HG03175 (cell line): ENCODE measurements around the gene ALDH8A1.

ENCODE experiments used
- ATAC-seq: cut with Tn5 transposase; IDR thresholded peaks from one replicate; pipeline ENCODE4 v1.9.1; 2021; ENCODE audit warnings: mild to moderate bottlenecking, moderate library complexity; ENCODE audit not compliant: unreplicated experiment

ALDH8A1 gene, protein sequence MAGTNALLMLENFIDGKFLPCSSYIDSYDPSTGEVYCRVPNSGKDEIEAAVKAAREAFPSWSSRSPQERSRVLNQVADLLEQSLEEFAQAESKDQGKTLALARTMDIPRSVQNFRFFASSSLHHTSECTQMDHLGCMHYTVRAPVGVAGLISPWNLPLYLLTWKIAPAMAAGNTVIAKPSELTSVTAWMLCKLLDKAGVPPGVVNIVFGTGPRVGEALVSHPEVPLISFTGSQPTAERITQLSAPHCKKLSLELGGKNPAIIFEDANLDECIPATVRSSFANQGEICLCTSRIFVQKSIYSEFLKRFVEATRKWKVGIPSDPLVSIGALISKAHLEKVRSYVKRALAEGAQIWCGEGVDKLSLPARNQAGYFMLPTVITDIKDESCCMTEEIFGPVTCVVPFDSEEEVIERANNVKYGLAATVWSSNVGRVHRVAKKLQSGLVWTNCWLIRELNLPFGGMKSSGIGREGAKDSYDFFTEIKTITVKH

DNA sequence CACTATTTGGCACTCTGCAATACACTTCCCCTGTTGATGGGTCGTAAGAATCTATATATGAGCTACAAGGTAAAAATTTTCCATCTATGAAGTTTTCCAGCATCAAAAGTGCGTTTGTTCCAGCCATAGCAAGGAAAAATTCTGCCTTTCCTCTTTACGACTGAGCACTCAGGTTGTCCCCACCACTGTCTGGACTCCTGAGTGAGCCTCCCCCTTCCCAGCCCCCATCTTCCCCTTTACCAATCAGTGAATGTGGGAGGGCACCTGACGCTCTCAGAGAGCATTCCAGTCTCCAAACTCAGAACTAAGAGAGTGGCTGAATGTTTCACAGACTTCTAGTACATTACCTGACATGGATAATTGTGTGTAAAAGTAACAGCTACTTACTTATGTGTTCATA lies at the start of gene ALDH8A1:
ALDH8A1 (minus strand) TSS at position 175 of the 400 bp plus-strand sequence; CDS start at position 127, 48 bp downstream.
- ATAC-seq = no peak

DNA sequence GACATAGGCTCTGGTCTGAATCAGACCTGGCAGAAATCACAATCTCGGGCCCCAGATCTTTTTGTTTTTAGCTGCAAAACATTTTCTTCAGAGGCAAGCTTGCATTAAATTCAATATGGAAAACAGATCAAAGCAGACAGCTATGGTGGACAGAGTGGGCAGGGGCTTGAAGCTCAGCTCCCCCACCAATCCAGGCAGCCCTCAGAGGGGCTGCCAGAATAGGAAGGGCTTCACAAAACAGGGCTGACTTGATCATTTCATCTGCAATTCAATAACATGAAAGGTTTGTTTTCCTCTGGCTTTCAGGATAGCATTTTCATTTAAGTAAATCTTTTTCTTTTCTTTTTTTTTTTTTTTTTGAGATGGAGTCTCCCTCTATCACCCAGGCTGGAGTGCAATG lies 49.2 kb upstream of the ALDH8A1 start:
- ATAC-seq = no peak

DNA sequence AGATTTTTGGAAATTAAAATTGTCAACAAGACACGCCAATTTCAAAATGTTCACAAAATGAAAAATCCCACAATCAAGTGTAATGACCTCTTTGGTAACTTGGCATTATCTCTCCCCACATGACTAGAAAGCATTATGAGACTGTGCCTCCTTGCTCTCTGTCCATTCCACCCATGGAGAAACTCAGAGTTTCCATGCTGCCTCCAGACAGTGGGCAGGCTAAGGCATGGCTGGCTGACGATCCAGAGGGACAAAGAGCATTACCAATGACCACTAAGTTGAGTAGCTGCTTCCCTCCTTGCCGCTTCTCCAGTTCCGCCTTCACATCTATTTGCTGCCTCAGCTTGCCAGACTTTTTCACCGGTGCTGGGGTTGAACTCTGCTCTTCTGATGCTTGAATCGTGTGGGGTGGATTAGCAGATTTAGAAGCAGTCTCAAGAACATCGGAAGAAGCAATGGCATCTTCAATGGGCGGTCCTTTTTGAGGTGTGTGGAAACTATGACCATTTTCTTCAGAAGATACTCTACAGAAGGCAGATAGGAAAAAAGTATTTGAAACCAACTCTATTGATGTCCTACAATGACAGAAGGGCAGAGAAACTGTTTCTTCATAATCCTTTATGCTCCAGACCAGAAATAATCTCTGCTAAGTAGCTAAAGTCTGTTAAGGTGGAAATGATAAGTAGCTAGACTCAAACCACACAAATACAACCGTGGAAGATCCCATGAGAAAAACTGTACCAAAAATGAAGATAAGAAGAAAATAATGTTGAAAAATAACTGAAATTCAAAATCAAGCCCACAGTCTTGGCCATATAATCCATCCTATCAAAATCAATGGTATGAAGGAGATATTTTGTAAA lies 47.5 kb upstream of the ALDH8A1 start:
- ATAC-seq = no peak

DNA sequence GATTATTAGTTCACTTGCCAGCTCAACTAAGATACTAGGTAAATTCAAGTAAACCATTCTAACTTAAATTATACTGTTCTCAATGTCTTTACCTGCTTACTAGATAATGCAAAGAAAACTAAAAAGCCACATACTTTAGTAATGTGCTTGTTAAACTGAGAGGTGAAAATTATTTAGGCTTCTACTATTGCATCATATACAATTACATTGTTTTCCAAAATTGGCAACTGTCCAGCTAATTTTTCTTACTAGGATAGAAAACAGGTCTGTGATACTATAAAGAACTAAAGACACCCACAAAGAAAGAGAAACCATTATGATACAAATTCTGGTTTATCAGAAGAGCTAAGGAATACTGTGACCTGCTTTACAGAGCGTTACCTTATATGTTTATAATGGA lies 45.6 kb upstream of the ALDH8A1 start:
- ATAC-seq = no peak

DNA sequence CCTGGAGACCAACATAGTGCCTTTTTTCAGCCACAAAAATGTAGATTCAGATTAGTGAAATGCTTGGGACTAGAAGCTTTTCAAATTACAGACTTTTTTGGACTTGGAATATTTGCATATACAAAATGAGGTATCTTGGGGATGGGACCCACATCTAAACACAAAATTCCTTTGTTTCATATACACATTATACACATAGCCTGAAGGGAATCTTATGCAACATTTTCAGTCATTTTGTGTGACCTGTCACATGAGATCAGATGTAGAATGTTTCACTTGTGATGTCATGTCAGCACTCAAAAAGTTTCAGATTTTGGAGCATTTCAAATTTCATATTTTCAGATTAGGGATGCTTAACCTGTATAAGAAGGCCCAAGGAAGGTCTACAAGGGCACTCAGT lies 44.5 kb upstream of the ALDH8A1 start:
- no peak for ATAC-seq

DNA sequence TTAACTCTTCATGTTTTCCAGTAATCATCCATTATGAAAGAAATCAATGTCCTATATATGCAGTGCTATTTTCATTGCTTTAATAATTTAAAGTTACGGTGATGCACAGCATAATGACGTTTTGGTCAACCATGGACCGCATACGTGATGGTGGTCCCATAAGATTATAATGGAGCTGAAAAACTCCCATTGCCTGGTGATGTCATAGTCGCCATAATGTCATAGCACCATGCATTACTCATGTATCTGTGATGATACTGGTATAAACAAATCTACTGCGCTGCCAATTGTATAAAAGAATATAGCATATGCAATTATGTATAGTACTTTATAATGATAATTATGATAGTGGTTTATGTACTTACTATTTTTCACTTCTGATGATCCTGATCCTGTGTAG lies 42.3 kb upstream of the ALDH8A1 start:
- no peak for ATAC-seq

DNA sequence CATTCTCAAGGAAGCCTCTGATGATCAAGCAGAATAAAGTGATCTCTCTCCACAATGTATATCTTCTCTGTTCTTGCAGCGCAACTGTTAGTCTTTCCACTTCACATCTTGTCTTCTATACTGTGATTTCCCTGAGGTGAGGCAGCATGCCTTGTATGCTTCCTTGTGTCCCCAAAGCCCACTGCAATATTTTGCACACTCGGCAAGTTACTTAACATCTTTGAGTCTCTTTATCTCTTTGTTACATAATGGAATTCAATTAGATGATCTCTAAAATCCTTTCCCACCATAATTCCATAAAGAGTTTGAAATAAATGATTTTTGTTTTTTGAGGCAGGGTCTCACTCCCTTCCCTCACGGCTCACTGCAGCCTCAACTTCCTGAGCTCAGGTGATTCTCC lies 40.4 kb upstream of the ALDH8A1 start:
- no peak for ATAC-seq

DNA sequence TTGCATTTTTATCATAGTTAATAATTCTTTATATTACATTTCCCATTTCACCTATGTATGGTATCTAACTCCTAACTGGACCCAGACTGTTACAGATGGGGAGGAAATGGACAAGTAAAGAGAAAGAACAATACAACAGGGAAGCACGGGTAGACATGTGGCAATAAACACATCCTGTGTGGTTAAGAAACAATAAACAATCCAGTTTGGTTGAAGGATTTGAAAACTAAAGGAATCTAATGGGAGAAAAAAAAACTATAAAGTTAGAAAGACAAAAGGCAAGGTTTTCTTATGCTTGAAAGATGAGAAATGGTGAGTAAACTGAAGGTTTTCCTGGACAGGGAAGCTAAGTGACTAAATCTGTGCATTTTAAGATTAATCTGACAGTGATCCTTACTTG lies 34.9 kb upstream of the ALDH8A1 start:
- ATAC-seq = no peak

DNA sequence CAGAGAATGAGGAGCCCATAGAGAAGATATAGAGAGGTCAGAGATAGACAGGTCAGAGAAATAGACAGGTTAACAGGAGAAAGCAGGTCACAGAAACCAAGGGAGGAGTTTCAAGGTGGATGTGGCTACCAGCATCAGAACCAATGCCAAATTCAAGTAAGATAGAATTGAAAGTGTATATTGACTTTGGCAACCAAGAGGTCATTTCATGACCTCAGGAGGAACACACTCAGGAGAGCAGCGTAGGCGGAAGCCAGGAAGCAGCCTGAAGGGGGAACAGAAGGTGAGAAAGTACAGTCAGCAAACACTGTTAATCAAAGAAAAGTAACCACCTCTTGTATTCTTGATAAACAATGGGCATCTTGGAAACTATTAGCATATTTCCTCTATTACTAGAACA lies 33.9 kb upstream of the ALDH8A1 start:
- ATAC-seq = no peak

DNA sequence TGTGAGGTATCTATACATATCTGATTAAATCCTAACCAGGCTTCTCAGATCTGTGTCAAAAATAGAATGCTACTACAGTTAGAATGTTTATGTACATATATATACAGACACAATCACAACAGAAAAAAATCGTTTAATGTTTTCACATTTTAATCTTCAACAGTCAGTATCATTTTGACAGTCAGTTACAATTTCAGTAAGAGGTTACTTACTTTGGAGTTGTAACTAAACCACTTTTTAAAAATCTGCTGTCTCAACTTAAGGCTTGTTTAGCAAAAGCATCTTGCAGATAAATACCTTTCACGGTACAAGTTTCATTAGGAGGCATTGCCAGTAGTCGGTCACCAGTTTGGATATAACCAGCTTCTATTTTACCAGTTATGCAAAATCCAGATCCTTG lies 32.3 kb upstream of the ALDH8A1 start:
- no peak for ATAC-seq

DNA sequence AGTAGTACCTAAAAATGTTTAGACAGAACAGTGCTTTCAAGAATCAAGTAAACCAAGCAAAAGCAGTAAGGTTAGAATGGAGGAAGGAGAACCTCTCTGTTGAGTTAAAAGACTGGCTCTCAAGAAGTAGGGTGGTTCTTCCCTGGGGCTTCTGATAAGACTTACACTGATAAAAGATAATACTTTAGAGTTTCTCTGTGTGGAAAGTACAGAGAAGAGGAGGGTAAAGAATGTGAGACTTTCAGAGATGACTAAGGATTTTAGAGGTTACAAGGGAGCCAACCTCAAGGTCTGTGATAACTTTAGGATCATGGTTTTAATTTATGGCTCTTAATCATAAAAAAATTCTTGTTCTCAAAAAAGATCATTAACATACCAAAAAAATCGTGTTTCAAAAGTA lies 30.9 kb upstream of the ALDH8A1 start:
- no peak for ATAC-seq

DNA sequence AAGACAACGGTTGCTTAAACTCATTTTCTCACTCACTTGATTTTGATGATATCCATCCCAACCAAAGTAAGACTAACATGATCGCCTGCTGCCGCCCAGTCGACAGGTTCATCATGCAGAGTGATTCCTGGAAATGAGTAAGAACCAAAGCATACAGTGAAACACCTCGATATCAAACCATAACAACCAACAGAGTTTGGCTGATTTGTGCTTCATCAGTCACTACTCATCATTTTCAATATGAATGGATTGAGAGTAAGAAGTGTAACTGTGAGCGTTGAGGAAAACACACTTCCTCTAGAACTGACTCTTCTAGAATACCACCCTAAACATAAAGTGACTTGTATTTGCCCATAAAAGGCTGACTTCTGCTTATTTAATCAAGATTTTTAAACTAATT lies 29.2 kb upstream of the ALDH8A1 start:
- peak; percentile 78 for ATAC-seq

DNA sequence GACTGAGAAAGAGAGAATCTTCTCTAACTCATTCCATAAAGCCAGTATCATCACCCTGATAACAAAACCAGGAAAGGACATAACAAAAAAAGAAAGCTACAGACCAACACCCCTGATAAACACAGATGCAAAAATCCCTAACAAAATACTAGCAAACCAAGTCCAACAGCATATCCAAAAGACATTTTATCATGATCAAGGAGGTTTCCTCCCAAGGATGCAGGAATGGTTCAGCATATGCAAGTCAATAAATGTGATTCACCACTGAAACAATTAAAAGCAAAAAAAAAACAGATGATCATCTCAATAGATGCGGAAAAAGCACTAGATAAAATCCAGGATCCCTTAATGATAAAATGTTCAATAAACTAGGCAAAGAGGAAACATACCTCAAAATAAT lies 24.5 kb upstream of the ALDH8A1 start:
- ATAC-seq = no peak

DNA sequence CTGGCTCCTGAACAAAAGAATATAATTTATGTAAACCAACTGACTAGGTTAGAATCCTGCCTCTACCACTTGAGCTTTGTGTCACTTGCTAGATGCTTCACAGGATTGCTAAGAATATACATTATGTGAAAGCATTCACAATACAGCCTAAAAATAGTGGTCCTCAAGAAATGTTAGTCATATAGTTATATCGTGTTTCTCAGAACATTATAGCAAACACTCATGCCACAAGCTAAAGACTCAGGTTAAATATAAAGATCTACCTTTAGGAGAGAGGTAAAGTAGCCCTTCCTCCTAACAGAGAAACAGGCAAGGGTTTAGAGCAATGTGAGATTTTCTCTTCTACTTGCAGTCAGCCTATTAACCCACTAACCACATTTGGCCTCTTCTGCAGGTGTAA lies 17.8 kb upstream of the ALDH8A1 start:
- peak; percentile 52 for ATAC-seq

DNA sequence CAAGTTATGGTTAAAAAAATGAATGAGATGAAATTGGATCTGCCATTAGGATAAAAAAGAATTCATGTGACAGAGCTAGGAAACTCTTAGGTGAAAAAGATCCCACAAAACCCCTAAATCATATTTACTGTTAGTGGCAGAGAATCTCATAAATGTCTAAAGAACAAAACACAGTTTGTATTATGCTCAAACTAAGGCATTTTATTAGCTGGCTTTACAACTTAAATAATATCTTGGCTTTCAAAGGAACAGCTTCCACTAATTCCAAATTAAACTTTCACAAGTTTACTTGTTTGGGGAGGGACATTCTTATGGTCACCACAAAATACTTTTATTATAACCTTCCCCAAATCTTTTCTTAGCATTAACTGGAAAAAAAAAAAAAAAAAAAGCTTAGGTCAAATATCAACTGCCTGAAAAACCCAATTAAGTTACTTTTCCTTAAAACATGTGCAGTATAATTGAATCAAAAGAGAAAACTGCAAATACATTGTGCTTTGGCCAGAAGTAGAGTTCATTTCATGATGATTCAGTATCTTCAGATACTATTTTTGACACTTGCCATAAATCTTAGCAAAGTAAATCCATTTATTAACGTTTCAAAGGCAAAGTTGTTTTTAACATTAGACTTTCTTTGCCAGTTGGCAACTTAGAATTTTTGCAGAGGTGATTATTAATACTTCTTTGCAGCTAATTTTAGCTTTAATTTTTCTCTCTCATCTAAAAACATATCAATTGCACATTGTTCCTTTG lies 14.7 kb upstream of the ALDH8A1 start:
- no peak for ATAC-seq

DNA sequence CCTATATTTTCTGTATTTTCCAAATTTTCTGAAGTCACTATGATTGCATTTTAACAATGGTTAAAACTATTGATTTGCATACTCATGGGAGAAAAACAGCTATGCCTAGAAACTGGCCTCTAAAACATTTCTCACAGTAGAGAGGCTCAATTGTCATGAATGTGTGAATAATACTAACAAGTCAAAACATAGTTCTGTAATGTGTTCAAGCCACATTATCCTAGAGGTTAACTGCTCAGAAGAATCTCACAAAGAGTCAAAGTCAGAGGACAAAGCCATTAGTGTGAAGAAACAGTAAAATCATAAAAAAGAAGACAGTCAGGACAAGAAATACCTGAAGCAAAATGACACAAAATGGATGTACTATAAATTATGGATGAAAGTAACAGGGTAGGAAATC lies 12.5 kb upstream of the ALDH8A1 start:
- no peak for ATAC-seq

DNA sequence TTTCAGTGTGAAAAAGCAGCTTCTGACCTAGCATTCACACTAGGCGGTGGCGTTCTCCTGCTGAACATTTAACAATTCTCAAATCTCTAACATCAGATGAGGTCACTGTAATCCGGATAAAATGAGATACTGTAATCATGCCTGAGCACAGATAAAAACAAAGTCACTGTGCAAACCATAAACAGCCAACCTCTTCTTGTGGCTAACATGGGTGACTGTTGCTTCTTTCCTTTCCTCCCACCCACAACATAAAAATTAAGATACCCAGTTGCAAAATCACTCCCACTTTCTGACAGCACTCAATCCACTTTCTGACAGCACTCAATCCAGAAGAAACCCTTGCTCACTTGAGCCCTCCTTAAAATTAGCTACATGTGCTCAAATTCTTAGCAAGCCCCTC lies 11.5 kb upstream of the ALDH8A1 start:
- no peak for ATAC-seq

DNA sequence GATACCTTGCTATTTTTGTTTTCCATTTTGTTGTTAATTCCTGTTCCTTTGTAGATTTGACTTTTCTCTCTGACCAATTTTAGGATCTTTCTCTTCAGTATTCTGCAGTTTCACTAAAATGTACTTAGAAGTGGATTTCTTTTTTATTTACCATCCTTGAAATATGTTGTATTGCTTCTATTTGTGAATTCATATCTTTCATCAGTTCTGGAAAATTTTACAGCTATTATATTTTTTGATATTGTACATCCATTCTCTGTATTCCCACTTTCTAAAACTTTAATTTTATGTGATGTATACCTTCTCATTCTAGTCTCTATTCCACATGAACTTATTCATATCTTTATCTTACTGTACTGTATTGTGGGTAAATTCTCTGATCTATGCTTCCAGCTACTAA lies 9.7 kb upstream of the ALDH8A1 start:
- no peak for ATAC-seq

DNA sequence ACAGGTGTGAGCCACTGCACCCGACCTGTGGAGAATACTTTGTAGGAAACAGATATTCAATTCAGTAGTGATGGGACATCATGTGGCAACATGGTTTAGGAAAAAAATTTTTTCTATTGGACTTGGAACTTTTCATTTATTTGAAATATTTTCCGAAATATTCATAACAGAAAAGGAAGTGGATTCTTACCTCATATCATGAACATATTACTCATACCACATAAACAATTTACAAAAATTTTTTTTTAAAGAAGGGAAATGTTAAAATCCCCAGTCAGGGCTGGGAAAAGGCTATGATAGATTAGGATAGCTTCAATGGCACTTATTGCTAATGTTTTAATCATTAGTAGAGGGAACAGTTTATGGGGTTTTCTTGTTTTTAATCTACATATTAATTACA lies 6.8 kb upstream of the ALDH8A1 start:
- no peak for ATAC-seq

DNA sequence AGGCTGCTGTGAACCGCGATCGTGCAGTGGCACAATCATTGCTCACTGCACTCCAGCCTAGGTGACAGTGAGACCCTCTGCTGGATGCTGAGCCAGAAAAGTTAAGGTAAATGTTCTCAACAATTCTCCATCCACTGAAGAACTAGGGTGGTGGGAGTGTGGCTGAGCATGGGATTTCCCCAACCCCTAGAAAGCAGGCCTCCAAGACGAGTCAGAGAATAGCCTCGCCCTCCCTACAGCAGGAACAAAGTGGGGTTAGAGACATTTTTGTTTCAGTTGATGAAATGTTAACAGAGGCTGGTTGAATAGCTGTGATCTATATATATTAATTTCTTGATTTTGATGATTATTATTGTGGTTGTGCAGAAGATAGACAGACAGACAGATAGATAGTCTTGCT lies 6.1 kb upstream of the ALDH8A1 start:
- ATAC-seq = no peak

DNA sequence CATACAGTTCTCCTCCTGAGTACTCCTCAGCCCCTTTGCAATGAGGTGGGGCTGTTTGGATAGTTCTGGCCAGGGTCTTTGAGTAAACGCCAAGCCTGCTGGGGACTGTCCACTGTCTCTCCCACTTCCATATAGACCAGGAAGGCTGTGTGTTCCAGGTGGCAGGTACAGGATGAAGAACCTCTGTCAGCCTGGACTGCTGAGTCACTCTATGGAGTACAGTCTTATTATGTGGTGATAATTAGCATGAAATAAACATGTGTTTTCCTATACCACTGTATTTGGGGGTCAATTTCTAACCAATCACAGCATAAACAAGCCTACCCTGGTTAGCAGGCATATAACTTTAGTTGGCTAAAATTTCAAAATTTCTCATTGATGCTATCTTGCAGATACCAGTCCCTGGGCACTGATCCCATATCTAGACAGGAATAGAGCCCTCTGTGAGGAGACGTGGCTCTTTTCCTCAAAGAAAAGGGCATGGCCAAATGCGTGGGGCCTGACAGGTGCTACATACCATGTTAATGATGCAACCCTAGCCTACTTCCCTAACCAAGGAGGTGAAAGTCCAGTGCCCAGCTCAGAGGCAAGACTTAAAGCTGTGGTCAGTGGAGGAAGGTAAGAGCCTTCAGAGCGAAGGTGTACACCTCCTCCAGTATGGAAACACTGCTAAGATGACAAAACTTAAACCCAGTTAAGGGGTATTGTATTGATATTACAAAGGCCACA lies 4.5 kb upstream of the ALDH8A1 start:
- ATAC-seq = no peak
